Astrocyte (in vitro differentiated cells and primary cell): ENCODE data around the gene EZH1.

ENCODE experiments used
- CTCF ChIP-seq: IDR thresholded peaks from 2 replicates; pipeline ENCODE4 v1.5.1; 2011; ENCODE audit warnings: low read depth, mild to moderate bottlenecking, inconsistent platforms, low read length, moderate library complexity; ENCODE audit not compliant: insufficient read depth
- EZH2 ChIP-seq: IDR thresholded peaks from 2 replicates; pipeline ENCODE4 v1.6.1; 2012; ENCODE audit warnings: mild to moderate bottlenecking, low read length, inconsistent platforms; ENCODE audit not compliant: insufficient read depth

- TF ChIP-seq EZH2 = no peak
- TF ChIP-seq CTCF = no peak
Measured at GRCh38 chr17:42754782-42755181, 9.9 kb upstream of the EZH1 start.
